K562 (cell line): ENCODE measurements around the gene KATNB1. TPM values are rescaled to one million over a fixed set of nuclear protein-coding genes. Genes with fewer than 3 reads are reported as not detected.
A peak's percentile ranks its signal among the peaks of the same experiment; 100 is the strongest.

Experiments
- ATAC-seq: fragments of 200-7000 bp; cut with Tn5 transposase; 3 replicates; pipeline ENCODE4 v1.9.1; 2020; ENCODE audit warnings: moderate library complexity
- BruUV-seq: library from RNA; stranded (reverse); fragments of 400-500 nt; replicated peaks from 2 replicates; lab custom pipeline; 2021; lab: Mats Ljungman, UMichigan
- CTCF ChIA-PET: fragments of 300-600 bp; formaldehyde crosslinking; extraction: SDS; loops from one replicate; lab custom pipeline; 2021; ENCODE audit warnings: low intra/inter-chr PET ratio; lab: Yijun Ruan, JAX
- POLR2A ChIA-PET: fragments of 300-600, 350-650 bp; sonication (Branson Sonifier 250); formaldehyde crosslinking; extraction: SDS; loops from one replicate; lab custom pipeline; 2021; ENCODE audit warnings: antibody characterized with exemption, inconsistent platforms; lab: Yijun Ruan, JAX
- DNase-seq, 4 experiments: peaks; one replicate each; pipeline versions ENCODE4 v3.0.0 to v3.0.0-alpha.2; 2011 to 2018; ENCODE audit warnings: low spot score in 3 of 4, mixed read lengths in 3 of 4; ENCODE audit errors: extremely low read depth in 1 of 4
- FAIRE-seq: peaks from 2 replicates; lab custom pipeline; 2011; peaks lifted over from hg19 to GRCh38; lab: Jason Lieb, UNC
- H2AFZ ChIP-seq: 2 replicates; pipeline ENCODE4 v1.6.0; 2011; ENCODE audit warnings: low read depth, low read length, control low read depth, inconsistent platforms
- H3K27ac ChIP-seq: fragments of 200-600 bp; 3 replicates; pipeline ENCODE4 v1.8.0; 2011; ENCODE audit warnings: low read depth, mild to moderate bottlenecking, control low read depth, inconsistent platforms, low read length, moderate library complexity, mixed read lengths; ENCODE audit errors: extremely low read depth
- H3K27me3 ChIP-seq, 2 experiments: fragments of 300-600 bp in 1 of 2; 2 replicates in 1 of 2; 3 replicates in 1 of 2; pipeline versions ENCODE4 v1.6.0 to v1.8.0; 2011; ENCODE audit warnings: inconsistent platforms in 2 of 2, low read length in 2 of 2, mild to moderate bottlenecking in 1 of 2, mixed read lengths in 1 of 2, moderate library complexity in 1 of 2; ENCODE audit not compliant: control insufficient read depth in 2 of 2, insufficient read depth in 2 of 2
- H3K36me3 ChIP-seq: fragments of 300-600 bp; 3 replicates; pipeline ENCODE4 v1.8.0; 2011; ENCODE audit warnings: mild to moderate bottlenecking, low read length, inconsistent platforms; ENCODE audit not compliant: control insufficient read depth, insufficient read depth
- H3K4me1 ChIP-seq, 2 experiments: fragments of 200-600 bp in 1 of 2; replicated peaks in 1 of 2; 2 replicates in 1 of 2; 3 replicates in 1 of 2; pipeline versions ENCODE4 v1.5.1 to v1.8.0; 2011; ENCODE audit warnings: inconsistent platforms in 2 of 2, low read length in 2 of 2, mild to moderate bottlenecking in 1 of 2, mixed read lengths in 1 of 2, moderate library complexity in 1 of 2; ENCODE audit not compliant: control insufficient read depth in 2 of 2, insufficient read depth in 2 of 2
- H3K4me2 ChIP-seq: 2 replicates; pipeline ENCODE4 v1.6.1; 2011; ENCODE audit warnings: low read length, control low read depth, inconsistent platforms, mixed read lengths; ENCODE audit not compliant: insufficient read depth
- H3K4me3 ChIP-seq: fragments of 200-600 bp; sonication (generic), shearing (Covaris generic); 2 replicates; pipeline ENCODE4 v1.5.1; 2016; ENCODE audit warnings: control low read depth, inconsistent platforms
- H3K79me2 ChIP-seq: fragments of 200-600 bp; 3 replicates; pipeline ENCODE4 v1.8.0; 2011; ENCODE audit warnings: low read length, inconsistent platforms; ENCODE audit not compliant: control insufficient read depth, insufficient read depth
- H3K9ac ChIP-seq, 2 experiments: 2 replicates each; pipeline versions ENCODE4 v1.6.0 to v1.6.1; 2011; ENCODE audit warnings: low read depth in 2 of 2, low read length in 2 of 2, control low read depth in 1 of 2, inconsistent platforms in 1 of 2, mild to moderate bottlenecking in 1 of 2, mixed read lengths in 1 of 2; ENCODE audit not compliant: insufficient read depth in 1 of 2
- H3K9me1 ChIP-seq: one replicate; pipeline ENCODE4 v1.6.0; 2011; ENCODE audit warnings: inconsistent platforms, mild to moderate bottlenecking, low read length, moderate library complexity; ENCODE audit not compliant: control insufficient read depth, insufficient read depth
- H3K9me3 ChIP-seq: replicated peaks from 2 replicates; pipeline ENCODE4 v1.5.1; 2011; ENCODE audit warnings: low read depth, low read length, inconsistent platforms; ENCODE audit not compliant: control insufficient read depth, insufficient read depth
- H4K20me1 ChIP-seq: replicated peaks from 2 replicates; pipeline ENCODE4 v1.6.1; 2011; ENCODE audit warnings: low read length, inconsistent platforms, mixed read lengths; ENCODE audit not compliant: control insufficient read depth, insufficient read depth
- ATF6 ChIP-seq: sonication (generic); formaldehyde crosslinking; IDR thresholded peaks from 2 replicates; pipeline ENCODE4 v1.4.0; 2020; ENCODE audit warnings: mild to moderate bottlenecking, missing genetic modification reagents
- C11orf30 ChIP-seq: fragments of 450-650 bp; IDR thresholded peaks from 2 replicates; pipeline ENCODE4 v1.6.1; 2016; ENCODE audit warnings: low read depth, mild to moderate bottlenecking
- EZH2 ChIP-seq: IDR thresholded peaks from 2 replicates; pipeline ENCODE4 v1.6.1; 2012; ENCODE audit warnings: low read depth, mild to moderate bottlenecking, inconsistent platforms, low read length, borderline replicate concordance
- HOXB6 ChIP-seq: fragments of 250-450 bp; sonication (Bioruptor Pico); IDR thresholded peaks from 2 replicates; pipeline ENCODE4 v1.5.1; 2022; ENCODE audit warnings: mild to moderate bottlenecking, borderline replicate concordance
- KDM2B ChIP-seq: fragments of 250-450 bp; sonication (Bioruptor Pico); IDR thresholded peaks from 2 replicates; pipeline ENCODE4 v1.8.0; 2021; ENCODE audit warnings: mild to moderate bottlenecking, moderate library complexity
- MAFF ChIP-seq: IDR thresholded peaks from 2 replicates; pipeline ENCODE4 v1.6.1; 2012; ENCODE audit warnings: low read length, improper control_type of control experiment
- MAFG ChIP-seq: fragments of 450-650 bp; conservative IDR thresholded peaks from 2 replicates; pipeline ENCODE4 v1.6.1; 2016; ENCODE audit warnings: missing genetic modification characterization, missing compliant biosample characterization
- MAFK ChIP-seq: IDR thresholded peaks from 2 replicates; pipeline ENCODE4 v1.6.1; 2011; ENCODE audit warnings: low read length, improper control_type of control experiment
- POLR2B ChIP-seq: fragments of 450-650 bp; IDR thresholded peaks from 2 replicates; pipeline ENCODE4 v1.6.1; 2018; ENCODE audit warnings: low read depth; ENCODE audit not compliant: partially characterized antibody
- SMARCA5 ChIP-seq: fragments of 450-650 bp; IDR thresholded peaks from 2 replicates; pipeline ENCODE4 v1.6.1; 2016
- XRCC4 ChIP-seq: IDR thresholded peaks from one replicate; pipeline ENCODE4 v1.6.1; 2011; ENCODE audit not compliant: insufficient read depth, insufficient read length; ENCODE audit errors: extremely low read depth
- ZNF316 ChIP-seq: fragments of 450-650 bp; IDR thresholded peaks from 2 replicates; pipeline ENCODE4 v1.6.1; 2016
- WGBS: fragments of 100-300 bp; shearing (Covaris generic); methylation state at CpG from one replicate; pipeline ENCODE4 v1.1.6; 2016; ENCODE audit warnings: low coverage, mixed read lengths; ENCODE audit not compliant: insufficient coverage; ENCODE audit errors: missing lambda C conversion rate; 5-methylcytosine and 5-hydroxymethylcytosine counted together
- in situ Hi-C: fragments of 300-500 bp; cut with MboI; formaldehyde crosslinking; loops from 4 replicates; pipeline ENCODE4 v1.15.0; 2018; ENCODE audit warnings: inconsistent platforms, mixed read lengths
- intact Hi-C: fragments of 100-400 bp; cut with micrococcal nuclease; formaldehyde crosslinking; loops from 2 replicates; pipeline ENCODE4 v1.14.2; 2022
- polyA plus RNA-seq, 8 experiments: library from polyadenylated mRNA; depleted of rRNA in 4 of 8; stranded (reverse) in 5 of 8; unstranded in 3 of 8; fragments of >200 nt; fragmentation: Nextera tagmentation in 2 of 8; fragmentation: Illumina TruSeq in 1 of 8; extraction: Ambion mirVana in 2 of 8; extraction: Trizol in 1 of 8; gene quantifications; 2 replicates each; pipeline versions ENCODE4 v1.2.1 to v1.2.3, GENCODE V29; 2011 to 2014; ENCODE audit warnings: inconsistent platforms in 1 of 8, missing spikeins in 1 of 8
- total RNA-seq, 7 experiments: library from RNA; depleted of rRNA in 6 of 7; stranded (reverse); fragments of >200 nt in 6 of 7; fragmentation: Illumina TruSeq in 2 of 7; extraction: Trizol in 2 of 7; gene quantifications; 2 replicates each; pipeline versions ENCODE4 v1.2.1 to v1.2.3, GENCODE V29; 2011 to 2021; ENCODE audit warnings: low replicate concordance in 1 of 7
- TF ChIP-seq, protein P1 (sequence below), 2 experiments: fragments of 450-650 bp; IDR thresholded peaks; 2 replicates each; pipeline ENCODE4 v1.6.1; 2018; ENCODE audit warnings: mild to moderate bottlenecking in 2 of 2, low read depth in 1 of 2; ENCODE audit not compliant: partially characterized antibody in 2 of 2

Gene KATNB1
- total and polyA plus RNA-seq, 9 of the 15 experiments (the other 6 are each of a cell fraction or from before 2014, with no cell fraction given): 1.2 to 52.6 (median 21.9) TPM

DNA sequence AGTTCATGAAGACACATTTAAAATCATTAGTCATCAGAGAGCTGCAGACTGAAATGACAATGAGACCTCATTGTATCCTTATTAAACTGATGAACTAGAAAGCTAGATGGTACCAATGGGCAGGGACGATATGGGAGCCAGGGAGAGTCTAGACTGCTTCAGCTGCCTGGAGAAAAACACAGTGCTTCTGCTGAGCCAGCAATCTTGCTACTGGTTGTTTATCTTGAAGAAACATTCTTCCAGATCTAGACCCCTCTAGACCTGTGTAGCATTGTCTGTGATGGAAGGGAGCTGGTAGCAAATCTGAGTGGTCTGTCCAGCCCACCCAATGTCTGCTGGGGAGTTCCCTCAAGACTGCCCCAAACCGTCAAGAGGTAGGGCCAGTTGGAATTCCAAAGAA is 42.9 kb upstream of the KATNB1 start:
- 21% methylated on average over 2 of the region's 2 CpGs for WGBS

More for the DNA sequence above, 42.9 kb upstream of the KATNB1 start:
- Histone ChIP-seq H3K27ac (no peak overlapping the region), H4K20me1 (no peaks in the 10 kb centered on the region), H3K4me3 (no peak overlapping the region), H3K36me3 (no peaks in the 10 kb centered on the region), H3K27me3 (no peaks in the 10 kb centered on the region), H3K4me1 (peaks cover 57 to 59% of the 10 kb centered on the region in 2 experiments), H3K79me2 (no peaks in the 10 kb centered on the region), H3K9ac (no peak overlapping the region), H3K9me1 (peaks cover 8% of the 10 kb centered on the region), H3K9me3 (0 out of 2 replicates have a peak, but pooled peaks cover 2% of the 10 kb centered on the region), H3K4me2 (peak overlapping the region; percentile 4; the same call in 1 of the 2 replicates), H2AFZ (no peak overlapping the region)
- peak; percentile 79 for TF ChIP-seq MAFK
- TF ChIP-seq ZNF316: peak; percentile 93
- TF ChIP-seq HOXB6 (CRISPR knock-in tag): no peak
- TF ChIP-seq, protein P1, sequence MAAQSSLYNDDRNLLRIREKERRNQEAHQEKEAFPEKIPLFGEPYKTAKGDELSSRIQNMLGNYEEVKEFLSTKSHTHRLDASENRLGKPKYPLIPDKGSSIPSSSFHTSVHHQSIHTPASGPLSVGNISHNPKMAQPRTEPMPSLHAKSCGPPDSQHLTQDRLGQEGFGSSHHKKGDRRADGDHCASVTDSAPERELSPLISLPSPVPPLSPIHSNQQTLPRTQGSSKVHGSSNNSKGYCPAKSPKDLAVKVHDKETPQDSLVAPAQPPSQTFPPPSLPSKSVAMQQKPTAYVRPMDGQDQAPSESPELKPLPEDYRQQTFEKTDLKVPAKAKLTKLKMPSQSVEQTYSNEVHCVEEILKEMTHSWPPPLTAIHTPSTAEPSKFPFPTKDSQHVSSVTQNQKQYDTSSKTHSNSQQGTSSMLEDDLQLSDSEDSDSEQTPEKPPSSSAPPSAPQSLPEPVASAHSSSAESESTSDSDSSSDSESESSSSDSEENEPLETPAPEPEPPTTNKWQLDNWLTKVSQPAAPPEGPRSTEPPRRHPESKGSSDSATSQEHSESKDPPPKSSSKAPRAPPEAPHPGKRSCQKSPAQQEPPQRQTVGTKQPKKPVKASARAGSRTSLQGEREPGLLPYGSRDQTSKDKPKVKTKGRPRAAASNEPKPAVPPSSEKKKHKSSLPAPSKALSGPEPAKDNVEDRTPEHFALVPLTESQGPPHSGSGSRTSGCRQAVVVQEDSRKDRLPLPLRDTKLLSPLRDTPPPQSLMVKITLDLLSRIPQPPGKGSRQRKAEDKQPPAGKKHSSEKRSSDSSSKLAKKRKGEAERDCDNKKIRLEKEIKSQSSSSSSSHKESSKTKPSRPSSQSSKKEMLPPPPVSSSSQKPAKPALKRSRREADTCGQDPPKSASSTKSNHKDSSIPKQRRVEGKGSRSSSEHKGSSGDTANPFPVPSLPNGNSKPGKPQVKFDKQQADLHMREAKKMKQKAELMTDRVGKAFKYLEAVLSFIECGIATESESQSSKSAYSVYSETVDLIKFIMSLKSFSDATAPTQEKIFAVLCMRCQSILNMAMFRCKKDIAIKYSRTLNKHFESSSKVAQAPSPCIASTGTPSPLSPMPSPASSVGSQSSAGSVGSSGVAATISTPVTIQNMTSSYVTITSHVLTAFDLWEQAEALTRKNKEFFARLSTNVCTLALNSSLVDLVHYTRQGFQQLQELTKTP (IDR thresholded peaks at IDR 0.05; ENCODE audit: low read depth in 1 of 2, partially characterized antibody in 2 of 2): no peak
- TF ChIP-seq MAFG (tag): peak; percentile 84
- TF ChIP-seq KDM2B: no peak
- no peak for TF ChIP-seq ATF6 (CRISPR knock-in tag)
- peak; percentile 92 for TF ChIP-seq C11orf30
- peak; percentile 85 for TF ChIP-seq MAFF
- no peak for TF ChIP-seq XRCC4
- TF ChIP-seq EZH2: no peak
- TF ChIP-seq SMARCA5: no peak
- TF ChIP-seq POLR2B: no peak
- POLR2A ChIA-PET: interaction anchor here (0.7 to 1.8 kb wide), 5 partner anchors 8 to 417 kb away, joined by 3 to 8 read pairs (median 4); no protein-coding TSS in a partner anchor
- CTCF ChIA-PET: no interaction called here
- no TSS peak for BruUV-seq
- no peak for ATAC-seq
- no peak for DNase-seq
- intact Hi-C loops: loop anchor here (5.0 kb wide), 1 partner anchor 45 kb away; the partner anchor contains the start of gene KATNB1
- in situ Hi-C loops: no loop called here
- no peak for FAIRE-seq
